Fibroblast of lung (primary cell): Measurements from ENCODE around the gene TSHZ2. TPM values are rescaled to one million over a fixed set of nuclear protein-coding genes. Genes with fewer than 3 reads are reported as not detected.

ENCODE experiments used
- DNase-seq, 2 donors: peaks; one replicate each; pipeline versions ENCODE4 v3.0.0 to v3.0.0-alpha.2; 2010; ENCODE audit warnings: low read depth in 2 of 2
- H2AFZ ChIP-seq: 2 replicates; pipeline ENCODE4 v1.5.1; 2012; ENCODE audit warnings: low read length, control low read depth, inconsistent platforms
- H3K27ac ChIP-seq: 2 replicates; pipeline ENCODE4 v1.5.1; 2011; ENCODE audit warnings: low read length, control low read depth; ENCODE audit not compliant: insufficient read depth
- H3K27me3 ChIP-seq: 2 replicates; pipeline ENCODE4 v1.5.1; 2011; ENCODE audit warnings: mild to moderate bottlenecking, low read length; ENCODE audit not compliant: control insufficient read depth, insufficient read depth
- H3K36me3 ChIP-seq: 2 replicates; pipeline ENCODE4 v1.5.1; 2011; ENCODE audit warnings: low read length; ENCODE audit not compliant: control insufficient read depth, insufficient read depth
- H3K4me1 ChIP-seq: 2 replicates; pipeline ENCODE4 v1.5.1; 2011; ENCODE audit warnings: low read length; ENCODE audit not compliant: control insufficient read depth, insufficient read depth; ENCODE audit errors: extremely low read depth
- H3K4me2 ChIP-seq: 2 replicates; pipeline ENCODE4 v1.5.1; 2011; ENCODE audit warnings: low read length, control low read depth; ENCODE audit not compliant: insufficient read depth; ENCODE audit errors: extremely low read depth
- H3K4me3 ChIP-seq, 4 experiments: fragments of 200-600 bp in 1 of 4; sonication (generic) in 1 of 4; replicated peaks in 1 of 4; 2 replicates each; pipeline ENCODE4 v1.5.1; 2011 to 2016; ENCODE audit warnings: low read length in 4 of 4, low read depth in 3 of 4, mild to moderate bottlenecking in 3 of 4, control low read depth in 2 of 4, inconsistent platforms in 1 of 4, mixed read lengths in 1 of 4; ENCODE audit not compliant: insufficient read depth in 1 of 4; ENCODE audit errors: control extremely low read depth in 1 of 4
- H3K79me2 ChIP-seq: 2 replicates; pipeline ENCODE4 v1.5.1; 2012; ENCODE audit warnings: mild to moderate bottlenecking, low read length, inconsistent platforms; ENCODE audit not compliant: control insufficient read depth, insufficient read depth
- H3K9ac ChIP-seq: 2 replicates; pipeline ENCODE4 v1.5.1; 2011; ENCODE audit warnings: mild to moderate bottlenecking, low read length, control low read depth; ENCODE audit not compliant: insufficient read depth
- H3K9me3 ChIP-seq: 2 replicates; pipeline ENCODE4 v1.5.1; 2012; ENCODE audit warnings: low read depth, low read length; ENCODE audit not compliant: control insufficient read depth, insufficient read depth
- H4K20me1 ChIP-seq: 2 replicates; pipeline ENCODE4 v1.5.1; 2011; ENCODE audit warnings: low read length; ENCODE audit not compliant: control insufficient read depth, insufficient read depth; ENCODE audit errors: extremely low read depth
- CTCF ChIP-seq, 2 donors: IDR thresholded peaks in 1 of 2; conservative IDR thresholded peaks in 1 of 2; 1 replicate in 1 of 2; 2 replicates in 1 of 2; pipeline ENCODE4 v1.5.1; 2011 to 2012; ENCODE audit warnings: low read length in 2 of 2, control low read depth in 1 of 2, inconsistent platforms in 1 of 2, low read depth in 1 of 2, mild to moderate bottlenecking in 1 of 2
- EZH2 ChIP-seq: IDR thresholded peaks from 2 replicates; pipeline ENCODE4 v1.5.1; 2012; ENCODE audit warnings: low read length, control low read depth, mild to moderate bottlenecking; ENCODE audit errors: missing control alignments
- polyA plus RNA-seq, 2 donors: library from polyadenylated mRNA; depleted of rRNA in 1 of 2; stranded (reverse) in 1 of 2; unstranded in 1 of 2; fragments of >200 nt; gene quantifications; 2 replicates each; pipeline ENCODE4 v1.2.1, GENCODE V29; 2011 to 2012; ENCODE audit warnings: missing spikeins in 1 of 2
- total RNA-seq: library from RNA; depleted of rRNA; stranded (reverse); fragments of >200 nt; gene quantifications from 2 replicates; pipeline ENCODE4 v1.2.1, GENCODE V29; 2014

Gene TSHZ2
- total and polyA plus RNA-seq, 2 donors (not counting 1 experiment from before 2014, with no cell fraction given) = 0.15 to 2.6 TPM

- TF ChIP-seq EZH2 = no peak
- TF ChIP-seq CTCF (conservative IDR thresholded peaks at IDR 0.05 in 1 of 2, IDR thresholded peaks at IDR 0.05 in 1 of 2; ENCODE audit: low read depth in 1 of 2, low read length in 2 of 2) = no peak
- Histone ChIP-seq H3K36me3 (no peaks in the 10 kb centered on the region), H3K4me3 (no peak overlapping the region), H3K4me1 (no peaks in the 10 kb centered on the region), H3K27me3 (no peaks in the 10 kb centered on the region), H3K27ac (no peak overlapping the region), H3K79me2 (no peaks in the 10 kb centered on the region), H4K20me1 (no peaks in the 10 kb centered on the region), H3K9me3 (no peaks in the 10 kb centered on the region), H3K4me2 (no peak overlapping the region), H3K9ac (no peak overlapping the region), H2AFZ (no peak overlapping the region)
- DNase-seq = peak in 1 of 2 donors; percentile 29
These were observed 13.9 kb upstream of the TSHZ2 start for GRCh38 chr20:52958211-52958610.

- no peak overlapping the region for H3K4me2 ChIP-seq
- H4K20me1 ChIP-seq = no peaks in the 10 kb centered on the region
- H3K9ac ChIP-seq = no peak overlapping the region
- no peaks in the 10 kb centered on the region for H3K4me1 ChIP-seq
- peak in 1 of 2 donors; percentile 30 for TF ChIP-seq CTCF (conservative IDR thresholded peaks at IDR 0.05 in 1 of 2, IDR thresholded peaks at IDR 0.05 in 1 of 2; ENCODE audit: low read depth in 1 of 2, low read length in 2 of 2)
- no peak for TF ChIP-seq EZH2
- no peak overlapping the region for H3K27ac ChIP-seq
- H3K9me3 ChIP-seq = no peaks in the 10 kb centered on the region
- H3K36me3 ChIP-seq = no peaks in the 10 kb centered on the region
- H3K4me3 ChIP-seq = no peak overlapping the region
- no peak overlapping the region for H2AFZ ChIP-seq
- H3K27me3 ChIP-seq = no peaks in the 10 kb centered on the region
- peak; percentile 46 to 49 for DNase-seq
- H3K79me2 ChIP-seq = no peaks in the 10 kb centered on the region
These were observed 13.0 kb upstream of the TSHZ2 start for GRCh38 chr20:52959125-52959524.

- Histone ChIP-seq H4K20me1 (no peaks in the 10 kb centered on the region), H3K9ac (no peak overlapping the region), H3K4me2 (no peak overlapping the region), H2AFZ (no peak overlapping the region), H3K9me3 (no peaks in the 10 kb centered on the region), H3K27ac (no peak overlapping the region), H3K27me3 (no peaks in the 10 kb centered on the region), H3K4me3 (no peak overlapping the region), H3K79me2 (no peaks in the 10 kb centered on the region), H3K4me1 (no peaks in the 10 kb centered on the region), H3K36me3 (no peaks in the 10 kb centered on the region)
- no peak for DNase-seq
- TF ChIP-seq EZH2 (no peak), CTCF (conservative IDR thresholded peaks at IDR 0.05 in 1 of 2, IDR thresholded peaks at IDR 0.05 in 1 of 2; ENCODE audit: low read depth in 1 of 2, low read length in 2 of 2) (no peak)
These were observed 10.0 kb upstream of the TSHZ2 start for GRCh38 chr20:52962183-52962582.
